H1 (cell line): ENCODE results near the gene TEAD1. TPM values are rescaled to one million over a fixed set of nuclear protein-coding genes. Genes with fewer than 3 reads are reported as not detected.

Experiments
- CTCF ChIA-PET: fragments of 300-600 bp; sonication (Branson Sonifier 250); formaldehyde crosslinking; loops from one replicate; lab custom pipeline; 2021; ENCODE audit not compliant: partially characterized antibody; lab: Charles Lee
- POLR2A ChIA-PET: fragments of 300-600 bp; sonication (Branson Sonifier 250); formaldehyde crosslinking; loops from one replicate; lab custom pipeline; 2021; ENCODE audit warnings: inconsistent platforms; ENCODE audit not compliant: partially characterized antibody; lab: Charles Lee
- DNase-seq, 2 experiments: peaks; one replicate each; pipeline versions ENCODE4 v3.0.0 to v3.0.0-alpha.2; 2010 to 2022; ENCODE audit warnings: low spot score in 2 of 2, low read depth in 1 of 2, mixed read lengths in 1 of 2
- FAIRE-seq: peaks from 2 replicates; lab custom pipeline; 2011; peaks lifted over from hg19 to GRCh38; lab: Jason Lieb, UNC
- H2AFZ ChIP-seq: 2 replicates; pipeline ENCODE4 v1.8.1; 2012; ENCODE audit warnings: low read length, inconsistent platforms
- H2AK5ac ChIP-seq: 2 replicates; pipeline ENCODE4 v1.6.1; 2013; ENCODE audit warnings: low read depth, low read length
- H2BK120ac ChIP-seq: replicated peaks from 2 replicates; pipeline ENCODE3; 2013; ENCODE audit warnings: low read depth, low read length, inconsistent platforms
- H2BK12ac ChIP-seq: 2 replicates; pipeline ENCODE4 v1.6.1; 2013; ENCODE audit warnings: low read depth, low read length
- H2BK15ac ChIP-seq: 2 replicates; pipeline ENCODE4 v1.6.1; 2013; ENCODE audit warnings: low read length
- H2BK20ac ChIP-seq: 2 replicates; pipeline ENCODE4 v1.6.1; 2013; ENCODE audit warnings: low read length
- H2BK5ac ChIP-seq: 2 replicates; pipeline ENCODE4 v1.6.1; 2013; ENCODE audit warnings: low read depth, low read length
- H3K14ac ChIP-seq: 2 replicates; pipeline ENCODE4 v1.6.1; 2013; ENCODE audit warnings: inconsistent platforms; ENCODE audit not compliant: insufficient read length
- H3K18ac ChIP-seq: 2 replicates; pipeline ENCODE4 v1.6.1; 2013; ENCODE audit warnings: low read length; ENCODE audit errors: extremely low read depth
- H3K23ac ChIP-seq: 2 replicates; pipeline ENCODE4 v1.6.1; 2013; ENCODE audit warnings: inconsistent platforms; ENCODE audit not compliant: insufficient read length
- H3K23me2 ChIP-seq: 2 replicates; pipeline ENCODE4 v1.6.1; 2013; ENCODE audit warnings: low read depth, low read length
- H3K27ac ChIP-seq: 2 replicates; pipeline ENCODE4 v1.6.1; 2011; ENCODE audit warnings: low read depth, low read length, inconsistent platforms
- H3K27me3 ChIP-seq, 4 experiments: replicated peaks in 1 of 4; 1 replicate in 1 of 4; 2 replicates in 3 of 4; pipeline versions ENCODE4 v1.6.1 to v1.8.1; 2011 to 2013; ENCODE audit warnings: low read length in 3 of 4, mild to moderate bottlenecking in 3 of 4, inconsistent platforms in 2 of 4, mixed read lengths in 2 of 4, moderate library complexity in 1 of 4; ENCODE audit not compliant: control insufficient read depth in 3 of 4, insufficient read depth in 3 of 4; ENCODE audit errors: extremely low read depth in 1 of 4
- H3K36me3 ChIP-seq, 4 experiments: 2 replicates each; pipeline versions ENCODE4 v1.6.1 to v1.8.1; 2011 to 2013; ENCODE audit warnings: mild to moderate bottlenecking in 4 of 4, low read length in 3 of 4, moderate library complexity in 2 of 4, control low read depth in 1 of 4, inconsistent platforms in 1 of 4; ENCODE audit not compliant: insufficient read depth in 4 of 4, control insufficient read depth in 2 of 4
- H3K4ac ChIP-seq: replicated peaks from 2 replicates; pipeline ENCODE3; 2013; ENCODE audit warnings: low read length, low read depth, mixed read lengths, inconsistent platforms; ENCODE audit not compliant: insufficient read length
- H3K4me1 ChIP-seq, 4 experiments: replicated peaks in 1 of 4; 1 replicate in 1 of 4; 2 replicates in 3 of 4; pipeline versions ENCODE4 v1.6.1 to v1.8.1; 2011 to 2013; ENCODE audit warnings: low read length in 3 of 4, inconsistent platforms in 2 of 4, mixed read lengths in 1 of 4; ENCODE audit not compliant: insufficient read depth in 4 of 4, control insufficient read depth in 3 of 4
- H3K4me2 ChIP-seq, 2 experiments: 2 replicates each; pipeline versions ENCODE4 v1.6.1 to v1.8.1; 2011 to 2013; ENCODE audit warnings: low read depth in 2 of 2, low read length in 2 of 2, control low read depth in 1 of 2, inconsistent platforms in 1 of 2, mild to moderate bottlenecking in 1 of 2; ENCODE audit not compliant: insufficient read depth in 1 of 2
- H3K4me3 ChIP-seq, 4 experiments: fragments of 200-600, 300-600 bp in 1 of 4; sonication (generic), shearing (Covaris generic), sonication (Bioruptor Twin) in 1 of 4; 2 replicates each; pipeline versions ENCODE4 v1.5.1 to v1.8.1; 2011 to 2016; ENCODE audit warnings: low read length in 4 of 4, low read depth in 3 of 4, control low read depth in 2 of 4, inconsistent platforms in 2 of 4, mild to moderate bottlenecking in 2 of 4, mixed read lengths in 1 of 4, moderate library complexity in 1 of 4; ENCODE audit not compliant: insufficient read depth in 2 of 4; ENCODE audit errors: extremely low read depth in 1 of 4
- H3K56ac ChIP-seq: replicated peaks from 2 replicates; pipeline ENCODE3; 2013; ENCODE audit warnings: low read depth, mild to moderate bottlenecking, mixed read lengths, low read length, inconsistent platforms; ENCODE audit not compliant: insufficient read length
- H3K79me1 ChIP-seq: 2 replicates; pipeline ENCODE4 v1.6.1; 2013; ENCODE audit warnings: low read depth, low read length, control low read depth
- H3K79me2 ChIP-seq, 2 experiments: 2 replicates each; pipeline versions ENCODE4 v1.6.1 to v1.8.1; 2012 to 2013; ENCODE audit warnings: low read length in 2 of 2, mild to moderate bottlenecking in 2 of 2, inconsistent platforms in 1 of 2; ENCODE audit not compliant: insufficient read depth in 2 of 2, control insufficient read depth in 1 of 2
- H3K9ac ChIP-seq, 4 experiments: replicated peaks in 1 of 4; 1 replicate in 1 of 4; 2 replicates in 3 of 4; pipeline versions ENCODE4 v1.6.1 to v1.8.1; 2011 to 2013; ENCODE audit warnings: low read depth in 3 of 4, low read length in 3 of 4, control low read depth in 2 of 4, mild to moderate bottlenecking in 2 of 4, moderate library complexity in 2 of 4, inconsistent platforms in 1 of 4; ENCODE audit errors: extremely low read depth in 1 of 4
- H3K9me3 ChIP-seq, 2 experiments: 2 replicates each; pipeline versions ENCODE4 v1.6.1 to v1.8.1; 2012 to 2013; ENCODE audit warnings: mild to moderate bottlenecking in 2 of 2, moderate library complexity in 2 of 2, control low read depth in 1 of 2, inconsistent platforms in 1 of 2, low read depth in 1 of 2, low read length in 1 of 2, mixed read lengths in 1 of 2; ENCODE audit not compliant: insufficient read depth in 2 of 2
- H4K20me1 ChIP-seq, 2 experiments: replicated peaks in 1 of 2; 2 replicates each; pipeline versions ENCODE3 to v1.8.1; 2011 to 2013; ENCODE audit warnings: inconsistent platforms in 2 of 2, low read length in 2 of 2, mild to moderate bottlenecking in 1 of 2; ENCODE audit not compliant: insufficient read depth in 2 of 2, control insufficient read depth in 1 of 2
- H4K5ac ChIP-seq: 2 replicates; pipeline ENCODE4 v1.6.1; 2013; ENCODE audit warnings: low read length, low read depth, mixed read lengths, inconsistent platforms; ENCODE audit not compliant: insufficient read length
- H4K8ac ChIP-seq: 2 replicates; pipeline ENCODE4 v1.8.0; 2013; ENCODE audit warnings: mild to moderate bottlenecking, moderate library complexity, low read length, inconsistent platforms; ENCODE audit not compliant: insufficient read depth; ENCODE audit errors: extremely low read depth
- H4K91ac ChIP-seq: replicated peaks from 2 replicates; pipeline ENCODE3; 2013; ENCODE audit warnings: low read length, mixed read lengths, inconsistent platforms; ENCODE audit not compliant: insufficient read length
- ASH2L ChIP-seq: fragments of 200-600, 300-600 bp; sonication (generic); IDR thresholded peaks from one replicate; pipeline ENCODE4 v1.7.1; 2017; ENCODE audit warnings: low read length
- ATF2 ChIP-seq: IDR thresholded peaks from 2 replicates; pipeline ENCODE4 v1.6.1; 2012; ENCODE audit warnings: low read length, inconsistent platforms
- BACH1 ChIP-seq: IDR thresholded peaks from 2 replicates; pipeline ENCODE4 v1.6.1; 2012; ENCODE audit warnings: low read length, improper control_type of control experiment
- BRCA1 ChIP-seq: IDR thresholded peaks from 2 replicates; pipeline ENCODE4 v1.6.1; 2012; ENCODE audit warnings: low read depth, low read length, improper control_type of control experiment
- CREB1 ChIP-seq: IDR thresholded peaks from 2 replicates; pipeline ENCODE4 v1.6.1; 2012; ENCODE audit warnings: inconsistent platforms
- CTBP2 ChIP-seq: IDR thresholded peaks from 2 replicates; pipeline ENCODE4 v1.7.0; 2011; ENCODE audit warnings: borderline replicate concordance, mild to moderate bottlenecking, moderate library complexity, mixed read lengths, low read length; ENCODE audit not compliant: insufficient read depth, insufficient read length
- EGR1 ChIP-seq: IDR thresholded peaks from 2 replicates; pipeline ENCODE4 v1.6.1; 2011; ENCODE audit warnings: low read depth, low read length, borderline replicate concordance
- JUND ChIP-seq: IDR thresholded peaks from 2 replicates; pipeline ENCODE4 v1.6.1; 2011; ENCODE audit warnings: mild to moderate bottlenecking, improper control_type of control experiment, low read length
- MAFK ChIP-seq: IDR thresholded peaks from 2 replicates; pipeline ENCODE4 v1.6.1; 2012; ENCODE audit warnings: low read depth, mild to moderate bottlenecking, improper control_type of control experiment, low read length
- NANOG ChIP-seq: IDR thresholded peaks from 2 replicates; pipeline ENCODE4 v1.6.1; 2011; ENCODE audit warnings: low read length, low read depth, mild to moderate bottlenecking, inconsistent platforms; ENCODE audit not compliant: insufficient read depth, poor library complexity, severe bottlenecking
- PHF8 ChIP-seq: fragments of 200-600 bp; sonication (generic); conservative IDR thresholded peaks from 2 replicates; pipeline ENCODE4 v1.7.1; 2012; ENCODE audit warnings: low read depth, mild to moderate bottlenecking, inconsistent platforms, low read length, moderate library complexity
- RBBP5 ChIP-seq: IDR thresholded peaks from 2 replicates; pipeline ENCODE4 v1.7.1; 2012; ENCODE audit warnings: low read depth, mild to moderate bottlenecking, inconsistent platforms, low read length, moderate library complexity, borderline replicate concordance
- RFX5 ChIP-seq: IDR thresholded peaks from 2 replicates; pipeline ENCODE4 v1.6.1; 2011; ENCODE audit warnings: low read depth, low read length, improper control_type of control experiment, borderline replicate concordance
- WGBS, 2 experiments: shearing (Covaris generic) in 1 of 2; methylation state at CpG; one replicate each; pipeline versions ENCODE4 v1.1.6 to v1.1.7; 2013 to 2015; ENCODE audit warnings: low lambda C conversion rate in 2 of 2, mixed read lengths in 2 of 2, inconsistent platforms in 1 of 2, low coverage in 1 of 2, missing lambda C conversion rate in 1 of 2; ENCODE audit not compliant: insufficient replicate concordance in 2 of 2, insufficient coverage in 1 of 2, insufficient read length in 1 of 2; ENCODE audit errors: extremely low coverage in 1 of 2, missing lambda C conversion rate in 1 of 2; 5-methylcytosine and 5-hydroxymethylcytosine counted together
- polyA plus RNA-seq, 7 experiments: library from polyadenylated mRNA; depleted of rRNA in 3 of 7; stranded (reverse) in 5 of 7; unstranded in 2 of 7; fragments of >200 nt in 5 of 7; fragments of 200-250 nt in 2 of 7; gene quantifications; 1 replicate in 5 of 7; 2 replicates in 1 of 7; 4 replicates in 1 of 7; pipeline versions ENCODE4 v1.2.1 to v1.2.3, GENCODE V29; 2011 to 2013; ENCODE audit warnings: missing spikeins in 2 of 7, mixed read lengths in 2 of 7
- total RNA-seq: library from RNA; stranded (reverse); fragmentation: NEBNext Ultra II Directional; extraction: Animal tissue kit (Norgen Biotek cat#: 25700); gene quantifications from 2 replicates; pipeline ENCODE4 v1.2.1, GENCODE V29; 2021

TEAD1 gene
- total and polyA plus RNA-seq, 2 of the 8 experiments (the other 6 are each of a cell fraction or from before 2014, with no cell fraction given), result 15.6 to 67.4 TPM

- Histone ChIP-seq H3K27me3 (no peaks in the 10 kb centered on the region), H3K4me3 (no peak overlapping the region), H4K91ac (no peak overlapping the region), H3K23me2 (no peaks in the 10 kb centered on the region), H3K14ac (no peak overlapping the region), H3K4me2 (no peak overlapping the region), H3K79me1 (no peaks in the 10 kb centered on the region), H4K5ac (no peak overlapping the region), H2BK120ac (no peak overlapping the region), H3K18ac (no peak overlapping the region), H2BK12ac (no peak overlapping the region), H3K36me3 (no peaks in the 10 kb centered on the region), H2AFZ (no peak overlapping the region), H3K9ac (no peak overlapping the region), H4K8ac (no peak overlapping the region), H2BK15ac (no peak overlapping the region), H3K4me1 (peaks cover 5 to 24% (median 12%) of the 10 kb centered on the region in 4 experiments), H2BK20ac (no peak overlapping the region), H3K23ac (no peak overlapping the region), H3K27ac (no peak overlapping the region), H3K56ac (no peak overlapping the region), H3K79me2 (peaks cover 0 to 4% of the 10 kb centered on the region in 2 experiments; a peak in 1 of 4 replicates), H2BK5ac (no peak overlapping the region), H4K20me1 (no peaks in the 10 kb centered on the region), H3K9me3 (no peaks in the 10 kb centered on the region), H3K4ac (no peak overlapping the region), H2AK5ac (no peak overlapping the region)
- FAIRE-seq (no peak), DNase-seq (no peak)
- WGBS, 2 experiments, result 82% methylated on average over 1 of the region's 1 CpG; no CpG with 5 or more reads in 1 of the 2 experiments
- POLR2A ChIA-PET, result no interaction called here
- CTCF ChIA-PET, result interaction anchor here (1.6 to 2.0 kb wide), 3 partner anchors 23 to 587 kb away, joined by 5 to 10 read pairs (median 6); no protein-coding TSS in a partner anchor
- TF ChIP-seq BACH1, result no peak
- TF ChIP-seq BRCA1, result no peak
- TF ChIP-seq EGR1, result no peak
- no peak for TF ChIP-seq ATF2
- no peak for TF ChIP-seq NANOG
- no peak for TF ChIP-seq RBBP5
- TF ChIP-seq RFX5, result no peak
- no peak for TF ChIP-seq ASH2L
- TF ChIP-seq MAFK, result no peak
- TF ChIP-seq PHF8, result no peak
- no peak for TF ChIP-seq JUND
- no peak for TF ChIP-seq CREB1
- no peak for TF ChIP-seq CTBP2
Measured at GRCh38 chr11:12917822-12918221, 243.6 kb downstream of the TEAD1 start.
